ENCODE results near the gene CYP27B1.
"Not testable (repeated sequence)": the region's sequence is repeated elsewhere in the genome, so short reads cannot be mapped to it uniquely, and the experiment has no call there.

The CYP27B1 gene

DNA sequence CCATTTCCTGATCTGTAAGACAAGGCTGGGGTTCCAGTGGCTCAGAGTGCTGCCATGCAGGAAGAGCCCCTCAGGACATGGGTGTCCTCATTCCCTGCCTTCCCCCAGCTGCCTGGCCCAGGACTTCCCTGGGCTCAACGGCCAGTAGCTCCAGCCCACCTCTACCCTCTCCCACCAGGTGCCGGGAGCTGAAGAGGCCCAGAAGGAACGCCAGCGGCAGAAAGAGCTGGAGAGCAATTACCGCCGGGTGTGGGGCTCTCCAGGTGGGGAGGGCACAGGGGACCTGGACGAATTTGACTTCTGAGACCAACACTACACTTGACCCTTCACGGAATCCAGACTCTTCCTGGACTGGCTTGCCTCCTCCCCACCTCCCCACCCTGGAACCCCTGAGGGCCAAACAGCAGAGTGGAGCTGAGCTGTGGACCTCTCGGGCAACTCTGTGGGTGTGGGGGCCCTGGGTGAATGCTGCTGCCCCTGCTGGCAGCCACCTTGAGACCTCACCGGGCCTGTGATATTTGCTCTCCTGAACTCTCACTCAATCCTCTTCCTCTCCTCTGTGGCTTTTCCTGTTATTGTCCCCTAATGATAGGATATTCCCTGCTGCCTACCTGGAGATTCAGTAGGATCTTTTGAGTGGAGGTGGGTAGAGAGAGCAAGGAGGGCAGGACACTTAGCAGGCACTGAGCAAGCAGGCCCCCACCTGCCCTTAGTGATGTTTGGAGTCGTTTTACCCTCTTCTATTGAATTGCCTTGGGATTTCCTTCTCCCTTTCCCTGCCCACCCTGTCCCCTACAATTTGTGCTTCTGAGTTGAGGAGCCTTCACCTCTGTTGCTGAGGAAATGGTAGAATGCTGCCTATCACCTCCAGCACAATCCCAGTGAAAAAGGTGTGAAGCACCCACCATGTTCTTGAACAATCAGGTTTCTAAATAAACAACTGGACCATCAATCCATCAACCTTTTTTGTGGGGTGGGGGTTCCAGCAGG lies 46.0 kb downstream of the CYP27B1 start:
- DNase-seq, result no peak

DNA sequence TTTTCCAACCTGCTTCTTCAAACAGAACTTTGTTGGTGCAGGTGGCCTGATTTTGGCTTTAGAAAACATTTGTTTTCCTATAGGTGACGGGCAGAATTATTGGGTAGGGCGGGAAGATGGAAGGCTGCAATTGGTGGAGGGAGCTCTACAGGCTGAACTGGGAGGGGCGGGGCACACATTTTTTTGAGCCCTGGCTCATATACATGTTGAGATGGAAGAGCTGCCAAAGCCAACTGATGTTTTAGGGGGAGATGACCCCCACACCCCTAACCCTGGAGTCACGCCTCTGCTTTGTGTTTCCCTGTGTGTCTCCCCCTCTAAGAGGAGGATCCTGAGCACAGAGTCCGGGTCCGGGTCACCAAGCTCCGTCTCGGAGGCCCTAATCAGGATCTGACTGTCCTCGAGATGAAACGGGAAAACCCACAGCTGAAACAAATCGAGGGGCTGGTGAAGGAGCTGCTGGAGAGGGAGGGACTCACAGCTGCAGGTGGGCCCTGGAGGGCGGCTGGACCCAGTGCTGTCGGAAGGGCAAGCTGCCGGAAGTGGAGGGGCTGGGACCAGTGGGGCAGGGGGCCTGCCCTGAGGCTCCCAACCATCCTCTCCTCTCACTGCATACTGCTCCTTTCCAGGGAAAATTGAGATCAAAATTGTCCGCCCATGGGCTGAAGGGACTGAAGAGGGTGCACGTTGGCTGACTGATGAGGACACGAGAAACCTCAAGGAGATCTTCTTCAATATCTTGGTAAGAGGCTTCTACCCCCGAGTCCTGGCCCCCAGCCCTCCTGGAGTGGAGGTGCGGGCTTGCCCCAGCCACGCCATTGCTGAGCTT lies 46.9 kb downstream of the CYP27B1 start:
- DNase-seq, result no peak

DNA sequence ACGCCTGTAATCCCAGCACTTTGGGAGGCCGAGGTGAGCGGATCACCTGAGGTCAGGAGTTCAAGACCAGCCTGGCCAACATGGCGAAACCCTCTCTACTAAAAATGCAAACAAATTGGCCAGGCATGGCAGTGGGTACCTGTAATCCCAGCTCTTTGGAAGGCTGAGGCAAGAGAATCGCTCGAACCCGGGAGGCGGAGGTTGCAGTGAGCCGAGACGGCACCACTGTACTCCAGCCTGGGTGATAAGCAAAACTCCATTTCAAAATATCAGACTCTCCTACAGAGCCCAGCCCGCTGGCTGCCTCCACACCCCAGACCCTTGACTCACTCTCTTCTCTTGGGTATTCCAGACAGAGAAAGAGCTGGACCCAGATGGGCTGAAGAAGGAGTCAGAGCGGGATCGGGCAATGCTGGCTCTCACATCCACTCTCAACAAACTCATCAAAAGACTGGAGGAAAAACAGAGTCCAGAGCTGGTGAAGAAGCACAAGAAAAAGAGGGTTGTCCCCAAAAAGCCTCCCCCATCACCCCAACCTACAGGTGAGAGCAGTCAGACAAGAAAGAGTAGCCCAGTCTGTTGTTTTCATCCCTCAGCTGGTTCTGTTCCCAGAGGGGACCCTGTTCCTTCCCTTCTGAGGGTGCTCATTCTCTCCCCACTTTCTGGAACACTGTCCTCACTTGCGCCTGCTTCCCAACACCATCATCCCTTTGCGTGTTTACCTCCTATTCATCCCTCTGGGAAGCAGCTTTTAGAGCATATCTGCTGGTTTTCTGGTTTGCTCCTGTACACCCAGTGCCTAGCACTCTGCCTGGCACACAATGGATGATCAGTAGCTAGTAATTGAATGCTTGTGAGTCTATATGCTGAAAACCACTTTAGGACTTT lies 48.0 kb downstream of the CYP27B1 start:
- DNase-seq, result no peak

DNA sequence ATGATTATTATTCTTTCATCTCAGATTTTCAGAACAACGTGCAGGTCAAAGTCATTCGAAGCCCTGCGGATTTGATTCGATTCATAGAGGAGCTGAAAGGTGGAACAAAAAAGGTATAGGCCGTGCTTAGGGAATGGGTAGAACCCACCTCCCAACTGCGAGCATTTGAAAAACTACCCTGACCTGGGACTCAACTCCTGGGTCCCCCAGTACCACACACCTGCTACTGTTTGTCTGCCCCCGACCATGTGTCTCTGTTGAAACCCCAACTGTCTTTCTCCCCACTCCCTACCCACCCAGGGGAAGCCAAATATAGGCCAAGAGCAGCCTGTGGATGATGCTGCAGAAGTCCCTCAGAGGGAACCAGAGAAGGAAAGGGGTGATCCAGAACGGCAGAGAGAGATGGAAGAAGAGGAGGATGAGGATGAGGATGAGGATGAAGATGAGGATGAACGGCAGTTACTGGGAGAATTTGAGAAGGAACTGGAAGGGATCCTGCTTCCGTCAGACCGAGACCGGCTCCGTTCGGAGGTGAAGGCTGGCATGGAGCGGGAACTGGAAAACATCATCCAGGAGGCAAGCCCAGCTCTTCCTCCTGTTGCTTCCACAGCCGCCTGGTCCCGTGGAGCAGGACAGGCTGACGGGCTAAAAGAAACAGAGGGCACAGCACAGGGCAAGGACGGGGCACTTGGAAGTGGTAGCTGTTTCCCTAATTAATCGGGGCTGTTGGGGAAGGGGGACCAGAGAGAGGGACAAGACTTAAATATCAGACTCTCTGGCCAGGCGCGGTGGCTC lies 48.8 kb downstream of the CYP27B1 start:
- no peak for DNase-seq

DNA sequence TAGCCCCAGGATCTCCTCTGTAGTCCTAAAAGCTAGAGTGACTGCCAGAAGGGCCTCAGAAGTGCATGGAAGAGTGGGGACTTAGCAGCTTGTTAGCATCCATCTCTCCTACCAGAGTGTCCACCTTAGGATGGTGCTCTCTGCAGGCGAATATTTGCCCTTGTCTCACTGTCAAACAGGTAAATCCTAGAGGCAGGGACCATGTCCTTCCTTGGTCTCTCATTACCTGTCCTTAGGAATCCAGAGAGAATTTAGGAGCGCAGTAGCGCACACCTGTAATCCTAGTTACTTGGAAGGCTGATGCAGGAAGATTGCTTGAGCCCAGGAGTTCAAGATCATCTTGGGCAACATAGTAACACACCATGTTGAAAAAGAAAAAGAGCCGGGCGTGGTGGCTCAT lies 49.7 kb downstream of the CYP27B1 start:
- DNase-seq, result no peak

DNA sequence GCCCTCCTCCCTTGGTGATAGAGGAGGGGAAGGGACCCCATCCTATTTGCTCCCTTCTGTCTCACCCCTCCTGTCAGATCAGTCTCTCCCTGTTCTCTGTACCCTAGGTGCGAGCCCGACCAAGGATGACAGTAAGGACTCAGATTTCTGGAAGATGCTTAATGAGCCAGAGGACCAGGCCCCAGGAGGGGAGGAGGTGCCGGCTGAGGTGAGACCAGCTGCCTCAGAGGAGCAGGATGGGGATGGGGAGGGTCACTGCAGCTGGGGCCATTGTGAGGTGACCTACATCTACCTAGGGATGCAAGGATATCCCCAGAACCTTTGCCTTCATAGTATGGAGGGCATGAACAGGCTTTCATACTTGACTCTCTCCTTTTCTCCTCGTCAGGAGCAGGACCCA lies 50.6 kb downstream of the CYP27B1 start:
- no peak for DNase-seq

DNA sequence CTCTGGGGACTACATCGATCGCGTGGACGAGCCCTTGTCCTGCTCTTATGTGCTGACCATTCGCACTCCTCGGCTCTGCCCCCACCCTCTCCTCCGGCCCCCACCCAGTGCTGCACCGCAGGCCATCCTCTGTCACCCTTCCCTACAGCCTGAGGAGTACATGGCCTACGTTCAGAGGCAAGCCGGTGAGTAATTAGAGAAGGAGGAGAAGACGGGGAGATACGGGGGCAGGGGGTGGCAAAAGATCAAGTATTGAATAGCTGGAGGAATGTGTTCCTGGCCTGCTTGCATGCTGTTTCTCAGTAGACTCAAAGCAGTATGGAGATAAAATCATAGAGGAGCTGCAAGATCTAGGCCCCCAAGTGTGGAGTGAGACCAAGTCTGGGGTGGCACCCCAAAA lies 51.1 kb downstream of the CYP27B1 start:
- DNase-seq, result no peak

DNA sequence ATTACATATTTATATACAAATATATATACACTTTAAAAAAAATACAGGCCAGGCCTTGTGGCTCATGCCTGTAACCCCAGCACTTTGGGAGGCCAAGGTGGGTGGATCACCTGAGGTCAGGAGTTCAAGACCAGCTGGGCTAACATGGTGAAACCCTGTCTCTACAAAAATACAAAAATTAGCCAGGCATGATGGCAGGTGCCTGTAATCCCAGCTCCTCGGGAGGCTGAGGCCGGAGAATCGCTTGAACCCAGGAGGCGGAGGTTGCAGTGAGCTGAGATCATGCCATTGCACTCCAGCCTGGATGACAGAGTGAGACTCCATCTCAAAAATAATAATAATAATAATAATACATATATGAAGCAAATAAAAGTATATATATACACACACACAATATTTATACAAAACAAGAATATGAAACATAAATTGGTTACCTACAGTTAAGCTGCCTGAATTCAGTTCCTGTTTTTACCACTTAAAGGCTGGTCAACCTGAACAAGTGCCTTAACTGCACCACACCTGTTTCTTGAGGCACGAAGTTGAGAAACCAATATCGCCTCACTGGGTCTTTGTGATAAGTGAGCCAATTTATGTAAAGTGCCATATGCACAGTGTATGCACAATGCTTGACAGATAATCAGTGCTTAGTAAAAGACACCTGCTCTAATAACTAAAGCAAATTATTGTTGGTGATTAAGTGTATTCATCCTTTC lies 51.7 kb downstream of the CYP27B1 start:
- not testable (repeated sequence) for DNase-seq

DNA sequence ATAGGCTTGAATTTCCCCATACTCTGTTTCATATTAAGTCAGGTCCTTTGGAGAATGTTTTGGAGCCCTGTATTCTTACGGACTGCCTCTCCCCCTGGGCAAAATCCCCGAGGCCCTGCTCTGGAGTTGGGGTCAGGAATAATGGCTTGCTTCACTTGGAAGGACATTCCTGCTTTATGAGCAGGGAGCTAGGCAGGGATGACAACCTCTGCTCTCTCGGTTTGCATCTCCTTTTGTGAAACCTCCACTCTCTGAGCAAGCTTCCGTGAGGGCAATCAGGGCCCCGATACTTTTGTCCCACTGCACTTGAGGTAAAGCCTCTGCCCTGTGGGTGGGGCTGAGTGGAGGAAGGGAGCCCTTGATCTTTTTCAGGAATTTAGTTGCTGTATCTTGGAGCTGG lies 53.7 kb downstream of the CYP27B1 start:
- DNase-seq, result no peak

DNA sequence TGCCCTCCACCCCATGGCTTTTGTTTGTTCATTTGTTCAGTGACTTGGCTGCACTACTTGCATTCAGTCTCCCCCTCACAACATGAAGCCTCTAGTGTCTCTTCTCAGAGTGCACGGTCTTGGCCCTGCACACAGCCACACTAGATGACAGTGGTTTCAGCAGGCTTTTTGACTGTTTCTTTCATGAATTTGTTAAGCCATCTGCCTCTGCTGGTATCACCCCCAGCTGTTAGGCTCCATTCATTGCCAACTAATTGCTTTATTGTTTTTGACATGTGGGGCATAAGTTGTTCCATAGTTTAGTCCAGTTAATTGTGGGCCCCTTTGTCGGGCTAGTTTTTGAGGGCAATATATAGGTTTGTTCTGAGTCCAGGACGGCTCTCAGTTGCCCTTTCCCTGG lies 54.2 kb downstream of the CYP27B1 start:
- DNase-seq, result no peak
